MG63 (cell line): Measurements from ENCODE around the gene LIN7C. TPM values are rescaled to one million over a fixed set of nuclear protein-coding genes. Genes with fewer than 3 reads are reported as not detected.
A peak's percentile ranks its signal among the peaks of the same experiment; 100 is the strongest.

ENCODE experiments used
- DNase-seq: peaks from one replicate; pipeline ENCODE4 v3.0.0-alpha.2; 2020
- H3K27me3 ChIP-seq: fragments of 250-450 bp; sonication (Bioruptor Pico); 2 replicates; pipeline ENCODE4 v1.5.1; 2020; ENCODE audit warnings: mild to moderate bottlenecking, moderate library complexity
- H3K36me3 ChIP-seq: fragments of 250-450 bp; sonication (Bioruptor Pico); 2 replicates; pipeline ENCODE4 v1.5.1; 2020; ENCODE audit warnings: mild to moderate bottlenecking, moderate library complexity
- H3K4me3 ChIP-seq: fragments of 250-450 bp; sonication (Bioruptor Pico); 2 replicates; pipeline ENCODE4 v1.5.1; 2020; ENCODE audit warnings: mild to moderate bottlenecking, moderate library complexity
- H3K9me3 ChIP-seq: fragments of 250-450 bp; sonication (Bioruptor Pico); 2 replicates; pipeline ENCODE4 v1.5.1; 2020; ENCODE audit warnings: mild to moderate bottlenecking, moderate library complexity
- total RNA-seq: library from RNA; depleted of rRNA; stranded (reverse); fragments of >200 nt; shearing (Covaris generic); gene quantifications from 2 replicates; pipeline ENCODE4 v1.2.3, GENCODE V29; 2014; ENCODE audit warnings: low replicate concordance

Gene LIN7C
- total RNA-seq, 1 experiment from 2014 or later: 18.0 TPM

DNA sequence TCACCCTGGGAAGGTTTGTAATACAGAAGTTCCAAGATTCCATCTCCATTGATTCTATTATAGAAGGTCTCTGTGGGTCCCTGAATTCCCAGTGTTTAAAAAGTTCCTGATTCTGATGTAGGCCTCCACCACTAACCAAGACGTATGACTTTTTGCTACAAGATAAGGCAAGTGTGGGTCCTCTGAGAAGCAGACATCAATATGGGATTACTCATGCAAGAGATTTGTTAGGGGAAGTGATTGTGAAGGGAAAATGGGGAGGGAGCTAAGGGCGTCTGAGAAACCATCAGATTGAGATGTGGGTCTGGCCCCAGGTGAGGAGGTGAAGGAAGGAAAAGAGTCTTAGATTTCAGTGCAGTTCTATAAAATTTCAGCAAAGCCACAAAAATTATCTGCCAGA, 23.8 kb downstream of the LIN7C start:
- DNase-seq: no peak
- H3K4me3 ChIP-seq: no peak overlapping the region
- H3K27me3 ChIP-seq: no peaks in the 10 kb centered on the region
- no peaks in the 10 kb centered on the region for H3K36me3 ChIP-seq
- no peaks in the 10 kb centered on the region for H3K9me3 ChIP-seq

GRCh38 chr11:27481992-27482391, 24.6 kb downstream of the LIN7C start:
- no peaks in the 10 kb centered on the region for H3K36me3 ChIP-seq

GRCh38 chr11:27477831-27478230, 28.7 kb downstream of the LIN7C start:
- Histone ChIP-seq H3K36me3 (no peaks in the 10 kb centered on the region), H3K9me3 (no peaks in the 10 kb centered on the region), H3K4me3 (no peak overlapping the region), H3K27me3 (no peaks in the 10 kb centered on the region)
- DNase-seq: no peak

More at GRCh38 chr11:27481992-27482391, 24.6 kb downstream of the LIN7C start:
- Histone ChIP-seq H3K27me3 (no peaks in the 10 kb centered on the region), H3K4me3 (no peak overlapping the region), H3K9me3 (no peaks in the 10 kb centered on the region)
- DNase-seq: no peak

GRCh38 chr11:27477243-27477642, 29.3 kb downstream of the LIN7C start:
- Histone ChIP-seq H3K27me3 (no peaks in the 10 kb centered on the region), H3K4me3 (no peak overlapping the region)

GRCh38 chr11:27475622-27476021, 30.9 kb downstream of the LIN7C start:
- H3K27me3 ChIP-seq: no peaks in the 10 kb centered on the region
- H3K36me3 ChIP-seq: no peaks in the 10 kb centered on the region
- no peaks in the 10 kb centered on the region for H3K9me3 ChIP-seq
- no peak for DNase-seq
- no peak overlapping the region for H3K4me3 ChIP-seq

More at GRCh38 chr11:27477243-27477642, 29.3 kb downstream of the LIN7C start:
- DNase-seq: no peak
- no peaks in the 10 kb centered on the region for H3K9me3 ChIP-seq
- no peaks in the 10 kb centered on the region for H3K36me3 ChIP-seq

DNA sequence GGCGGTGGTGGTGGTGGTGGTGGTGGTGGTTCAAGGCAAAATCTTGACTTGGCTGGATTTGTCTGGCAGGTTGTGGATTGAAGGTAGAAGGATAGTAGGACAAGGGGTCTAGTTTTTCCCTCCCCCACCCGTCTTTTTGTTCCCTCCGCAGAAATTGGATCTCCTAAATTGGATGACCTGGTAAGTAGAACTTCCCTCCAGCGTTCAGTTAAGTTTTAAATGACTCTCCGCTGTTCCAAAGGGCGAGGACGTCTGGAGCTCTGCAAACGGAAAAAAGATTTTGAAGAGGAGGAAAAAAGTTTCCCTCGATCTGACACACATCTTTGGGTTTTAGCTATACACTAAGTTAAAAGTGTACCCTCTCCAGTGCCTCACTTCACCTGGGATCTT, 33.6 kb downstream of the LIN7C start:
- DNase-seq: no peak
- Histone ChIP-seq H3K4me3 (peak overlapping the region; percentile 77), H3K27me3 (no peaks in the 10 kb centered on the region), H3K36me3 (no peaks in the 10 kb centered on the region), H3K9me3 (no peaks in the 10 kb centered on the region)

DNA sequence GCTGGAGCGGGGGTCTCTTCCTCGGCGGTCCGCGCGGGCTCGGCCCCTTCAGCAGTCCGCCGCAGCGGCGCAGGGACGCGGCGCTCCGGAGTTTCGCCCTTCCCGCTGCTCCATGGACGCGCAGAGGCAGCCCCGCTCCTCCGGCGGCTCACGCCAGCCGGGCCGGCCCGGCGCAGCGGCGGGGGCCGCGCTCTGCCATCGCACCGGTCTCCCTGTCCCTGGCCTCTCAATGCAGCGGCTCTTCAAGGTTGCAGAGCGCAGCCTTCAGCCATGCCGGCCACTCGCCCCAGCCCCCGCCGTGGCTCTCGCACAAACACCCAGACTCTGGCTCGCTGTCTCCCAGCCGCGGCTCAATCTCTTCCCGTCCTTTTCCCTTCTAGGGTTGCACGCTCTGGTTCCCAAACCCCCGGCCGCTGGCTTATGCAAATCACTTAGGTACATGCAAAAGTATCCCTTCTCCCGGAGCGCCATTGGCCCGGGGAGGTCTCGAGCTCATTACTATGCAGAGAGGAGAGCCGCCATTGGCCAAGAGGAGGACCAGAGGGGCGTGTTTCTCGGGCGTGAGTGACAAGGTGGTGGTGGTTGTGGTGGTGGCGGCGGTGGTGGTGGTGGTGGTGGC, 34.1 kb downstream of the LIN7C start, which contains the start of gene LGR4:
Gene LGR4 (minus strand): TSS at position 393 of the 619 bp plus-strand sequence. CDS start 488 bp downstream, outside the sequence.
- Histone ChIP-seq H3K9me3 (no peaks in the 10 kb centered on the region), H3K36me3 (no peaks in the 10 kb centered on the region), H3K4me3 (peak within 1 kb of the TSS; percentile 77), H3K27me3 (no peaks in the 10 kb centered on the region)
- DNase-seq: peak; percentile 94

GRCh38 chr11:27471589-27472397, 34.8 kb downstream of the LIN7C start:
- Histone ChIP-seq H3K36me3 (no peaks in the 10 kb centered on the region), H3K9me3 (no peaks in the 10 kb centered on the region), H3K27me3 (no peaks in the 10 kb centered on the region), H3K4me3 (peak overlapping the region; percentile 77)
- peak; percentile 25 for DNase-seq

DNA sequence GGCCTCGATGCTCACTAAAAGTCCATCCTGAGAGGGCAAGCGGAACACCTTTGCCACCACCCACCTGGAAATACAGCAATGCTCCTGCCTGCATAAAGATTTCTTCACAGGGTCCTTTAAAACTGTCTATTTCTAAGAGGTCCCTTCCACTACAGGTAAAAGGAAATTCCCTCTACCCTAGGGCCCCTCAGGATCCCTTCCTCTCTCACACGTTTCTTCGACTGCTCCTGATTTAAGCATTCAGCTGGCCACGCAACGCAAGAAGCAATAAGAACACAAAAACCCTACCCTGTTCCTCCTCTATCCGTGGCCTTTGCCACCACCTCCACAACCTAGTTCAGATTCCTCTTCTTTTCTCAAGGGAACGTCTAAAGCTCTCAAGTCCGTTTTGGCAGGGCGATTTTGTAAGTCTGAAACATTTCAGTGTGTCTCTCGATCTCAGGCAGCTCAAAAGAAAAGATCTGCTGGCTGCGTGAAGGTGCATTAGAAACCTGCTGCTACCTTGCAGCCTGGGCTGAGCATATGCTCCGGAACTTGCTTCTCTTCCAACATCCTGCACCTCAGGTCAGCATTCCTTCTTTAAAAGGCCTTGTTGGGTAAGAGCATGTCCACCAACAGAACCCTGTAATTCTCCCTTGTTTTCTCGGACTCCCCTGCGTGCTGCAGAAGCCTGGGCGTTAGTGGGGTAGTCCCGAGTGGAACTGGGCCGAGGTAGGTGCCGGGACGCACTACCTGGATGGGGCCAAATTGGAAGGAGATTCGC, 35.6 kb downstream of the LIN7C start:
- no peaks in the 10 kb centered on the region for H3K27me3 ChIP-seq
- H3K4me3 ChIP-seq: peak overlapping the region; percentile 77
- no peak for DNase-seq
- no peaks in the 10 kb centered on the region for H3K36me3 ChIP-seq
- H3K9me3 ChIP-seq: no peaks in the 10 kb centered on the region

DNA sequence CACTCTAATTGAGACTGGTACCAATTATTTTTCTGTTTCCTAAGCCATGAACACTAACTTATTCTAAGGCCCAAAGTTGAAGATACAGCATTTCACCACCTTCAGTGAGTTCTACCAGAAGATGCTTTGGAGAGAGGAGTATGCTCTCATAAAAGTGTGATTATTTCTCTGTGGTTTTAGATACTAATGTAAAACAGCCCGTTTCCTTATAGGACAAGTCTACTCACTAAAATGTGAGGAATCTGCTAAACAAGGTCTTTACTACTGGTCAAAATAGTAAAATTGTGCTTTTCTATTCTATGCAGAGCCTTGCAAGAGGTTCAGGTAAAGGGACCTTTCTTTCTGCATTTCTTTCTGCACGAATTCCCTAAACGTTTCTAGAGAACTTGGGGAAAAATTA, 36.4 kb downstream of the LIN7C start:
- DNase-seq: no peak
- H3K27me3 ChIP-seq: no peaks in the 10 kb centered on the region
- H3K4me3 ChIP-seq: no peak overlapping the region
- H3K9me3 ChIP-seq: no peaks in the 10 kb centered on the region
- H3K36me3 ChIP-seq: no peaks in the 10 kb centered on the region

DNA sequence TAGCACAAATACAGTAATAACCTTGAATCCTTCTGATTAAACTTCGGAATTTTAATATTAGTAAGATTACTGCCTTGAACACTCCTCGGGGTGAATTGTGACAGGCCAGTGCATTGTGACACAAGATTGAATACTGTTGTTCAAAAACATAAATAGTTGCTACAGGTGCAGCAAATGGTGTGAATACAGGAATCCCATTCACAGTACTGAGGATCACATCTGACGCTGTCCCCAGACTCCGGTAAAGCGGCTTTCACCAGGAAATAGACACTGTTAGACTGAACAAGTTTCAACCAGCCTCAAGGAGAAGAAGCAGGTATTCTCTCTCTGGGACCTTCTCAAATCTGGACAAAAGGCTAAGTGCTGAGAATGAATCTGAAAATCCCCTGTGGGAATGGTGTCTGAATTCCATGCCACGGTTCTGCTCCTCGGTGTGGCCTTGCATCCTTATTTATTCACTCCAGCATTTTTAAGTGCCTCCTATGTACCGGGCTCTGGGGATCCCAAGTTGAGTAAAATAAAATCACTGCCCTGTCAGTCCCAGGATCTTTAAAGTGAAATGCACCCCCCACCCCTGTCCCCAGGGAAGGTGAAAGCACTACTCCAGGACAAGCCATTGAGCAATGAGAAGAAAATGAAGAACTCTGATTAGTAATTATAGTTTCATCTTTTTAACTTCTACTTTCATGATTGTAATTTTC, 37.4 kb downstream of the LIN7C start:
- Histone ChIP-seq H3K9me3 (no peaks in the 10 kb centered on the region), H3K27me3 (no peaks in the 10 kb centered on the region), H3K36me3 (no peaks in the 10 kb centered on the region), H3K4me3 (no peak overlapping the region)
- no peak for DNase-seq

GRCh38 chr11:27468209-27468994, 38.2 kb downstream of the LIN7C start:
- no peaks in the 10 kb centered on the region for H3K36me3 ChIP-seq

GRCh38 chr11:27467181-27467913, 39.2 kb downstream of the LIN7C start:
- no peak for DNase-seq
- H3K36me3 ChIP-seq: no peaks in the 10 kb centered on the region
- H3K4me3 ChIP-seq: no peak overlapping the region
- H3K27me3 ChIP-seq: no peaks in the 10 kb centered on the region
- no peaks in the 10 kb centered on the region for H3K9me3 ChIP-seq

More at GRCh38 chr11:27468209-27468994, 38.2 kb downstream of the LIN7C start:
- DNase-seq: no peak
- Histone ChIP-seq H3K27me3 (no peaks in the 10 kb centered on the region), H3K9me3 (no peaks in the 10 kb centered on the region), H3K4me3 (no peak overlapping the region)

- no peaks in the 10 kb centered on the region for H3K36me3 ChIP-seq
Observed at GRCh38 chr11:27466363-27466762, 40.2 kb downstream of the LIN7C start.

GRCh38 chr11:27465629-27466028, 40.9 kb downstream of the LIN7C start:
- no peaks in the 10 kb centered on the region for H3K36me3 ChIP-seq

More at GRCh38 chr11:27466363-27466762, 40.2 kb downstream of the LIN7C start:
- H3K9me3 ChIP-seq: no peaks in the 10 kb centered on the region
- no peak for DNase-seq
- no peak overlapping the region for H3K4me3 ChIP-seq
- no peaks in the 10 kb centered on the region for H3K27me3 ChIP-seq

More at GRCh38 chr11:27465629-27466028, 40.9 kb downstream of the LIN7C start:
- Histone ChIP-seq H3K4me3 (no peak overlapping the region), H3K27me3 (no peaks in the 10 kb centered on the region), H3K9me3 (no peaks in the 10 kb centered on the region)
- no peak for DNase-seq
